ENCODE data around the gene ITM2B.

ITM2B gene

DNA sequence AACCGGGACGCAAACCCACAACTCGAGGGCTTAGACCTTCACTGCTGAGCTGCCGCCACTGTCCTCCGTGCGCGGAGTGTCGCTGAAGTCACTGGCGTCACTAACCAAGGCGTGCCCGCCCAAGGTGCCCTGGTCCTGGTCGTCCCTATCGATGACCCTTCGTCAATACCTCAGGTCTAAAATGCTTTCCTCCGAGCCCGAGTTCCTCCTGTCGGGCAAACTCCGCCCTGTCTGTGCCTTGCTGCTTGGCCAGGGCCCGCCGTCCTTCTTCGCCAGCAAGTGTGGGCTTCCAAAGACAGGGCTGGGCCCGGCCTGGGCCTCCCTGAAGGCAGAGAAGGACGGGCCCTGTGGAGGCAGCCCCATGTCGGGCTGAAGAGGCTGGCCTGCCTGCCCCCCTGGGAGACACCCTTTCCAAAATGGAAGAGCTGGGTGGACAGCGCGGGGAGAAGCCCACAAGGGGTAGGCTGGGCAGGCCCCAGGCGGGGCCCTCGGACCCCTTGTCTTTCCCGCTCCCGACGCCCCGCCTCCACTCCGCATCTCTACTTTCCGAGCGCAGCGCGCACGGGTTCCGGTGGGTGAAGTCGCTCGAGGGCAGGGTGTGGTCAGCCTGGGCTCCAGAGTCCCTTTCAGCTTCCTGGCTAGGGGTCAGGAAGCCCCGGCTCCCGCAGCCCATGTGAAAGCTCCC is 84.0 kb downstream of the ITM2B start:
- DNase-seq = no peak

DNA sequence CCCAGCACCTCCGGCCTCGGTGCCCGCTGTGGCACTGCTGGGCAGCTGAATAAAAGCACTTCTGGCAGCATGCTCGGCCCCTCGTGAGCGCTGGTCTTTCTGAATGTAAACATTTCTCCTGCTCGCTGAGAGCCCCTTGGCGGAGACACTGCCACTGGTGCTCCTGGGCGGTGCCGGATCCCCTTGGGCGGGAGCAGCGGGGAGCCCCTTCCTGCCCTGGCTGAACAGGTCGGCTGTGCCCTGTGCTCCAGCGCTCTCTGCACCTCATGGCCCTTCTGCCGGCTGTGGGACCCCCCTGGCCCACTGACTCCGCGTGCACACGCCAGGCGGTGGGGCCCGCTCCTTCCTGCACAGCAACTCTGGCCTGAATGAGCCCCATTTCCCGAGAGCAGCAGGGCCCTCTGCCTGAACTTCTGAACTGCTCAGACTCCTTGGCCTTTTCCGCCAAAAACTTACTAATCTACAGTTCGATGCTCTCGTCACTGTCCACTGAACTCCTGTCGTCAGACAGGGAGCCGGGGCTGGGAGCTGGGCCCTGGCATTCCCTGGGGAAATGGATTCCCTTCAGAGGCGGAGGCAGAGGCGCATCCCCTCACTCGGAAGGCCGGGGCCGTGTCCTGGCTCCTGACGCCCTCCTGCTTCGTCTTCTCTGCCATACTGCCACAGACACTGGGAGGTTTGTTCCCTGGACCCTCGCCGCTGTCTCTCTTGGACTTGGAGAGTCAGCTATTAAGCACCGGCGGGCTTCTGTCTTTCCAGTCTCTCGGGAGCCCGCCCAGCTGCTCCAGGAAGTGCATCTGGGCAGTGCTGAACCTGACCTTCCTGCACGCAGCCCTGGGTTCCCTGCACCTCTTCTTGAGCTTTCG is 84.7 kb downstream of the ITM2B start:
- no peak for DNase-seq

DNA sequence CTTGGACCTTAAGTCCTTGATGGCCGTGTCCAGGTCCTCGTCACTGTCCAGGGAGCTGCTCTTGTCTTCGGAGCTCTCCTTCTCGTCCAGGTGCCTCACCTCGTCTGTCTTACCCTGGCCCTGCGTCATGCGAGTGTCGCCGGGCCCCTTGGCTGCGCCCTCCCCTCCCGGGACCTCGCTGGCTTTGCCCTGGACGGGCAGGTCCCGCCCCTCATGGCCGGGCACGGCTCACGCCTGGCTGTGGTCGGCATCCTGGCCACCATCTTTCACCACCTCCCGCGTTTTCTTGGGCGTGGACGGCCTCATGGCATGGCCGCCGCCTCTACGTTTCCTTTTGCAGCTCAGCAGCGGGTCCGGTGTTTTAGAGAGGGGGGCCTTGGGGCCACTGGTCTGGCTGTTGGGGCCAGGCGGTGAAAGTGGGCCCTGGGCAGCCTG is 85.4 kb downstream of the ITM2B start:
- no peak for DNase-seq

DNA sequence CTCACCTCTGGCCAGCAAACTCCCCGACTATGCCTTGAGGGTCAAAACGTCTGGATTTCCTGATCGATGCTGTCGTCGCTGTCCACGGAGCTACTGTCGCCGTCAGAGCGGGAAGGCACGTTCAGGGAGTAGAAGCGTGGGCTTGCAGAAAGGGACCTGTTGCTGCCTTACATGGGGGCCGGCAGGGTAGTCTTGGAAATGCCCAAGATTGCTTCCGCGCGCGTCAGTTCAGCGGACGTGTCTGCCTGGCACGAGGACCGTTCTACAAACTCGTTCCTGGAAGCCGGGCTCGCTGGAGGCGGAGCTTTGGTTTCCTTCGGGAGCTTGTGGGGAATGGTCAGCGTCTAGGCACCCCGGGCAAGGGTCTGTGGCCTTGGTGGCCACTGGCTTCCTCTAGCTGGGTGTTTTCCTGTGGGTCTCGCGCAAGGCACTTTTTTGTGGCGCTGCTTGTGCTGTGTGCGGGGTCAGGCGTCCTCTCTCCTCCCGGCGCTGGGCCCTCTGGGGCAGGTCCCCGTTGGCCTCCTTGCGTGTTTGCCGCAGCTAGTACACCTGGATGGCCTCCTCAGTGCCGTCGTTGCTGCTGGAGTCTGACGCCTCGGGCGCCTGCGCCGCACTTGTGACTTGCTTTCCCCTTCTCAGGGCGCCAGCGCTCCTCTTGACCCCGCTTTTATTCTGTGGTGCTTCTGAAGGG is 86.0 kb downstream of the ITM2B start:
- no peak for DNase-seq
